OCI-LY1 (cell line): ENCODE measurements around the gene RNF150.

Experiments
- H2AFZ ChIP-seq: fragments of 200-600 bp; sonication (generic), shearing (Covaris generic); 2 replicates; pipeline ENCODE4 v1.6.0; 2014; ENCODE audit warnings: antibody characterized with exemption, mild to moderate bottlenecking, low read length
- H3F3A ChIP-seq: fragments of 200-600 bp; sonication (generic), shearing (Covaris generic); 2 replicates; pipeline ENCODE4 v1.6.0; 2014; ENCODE audit warnings: mild to moderate bottlenecking, antibody characterized with exemption, low read length, moderate library complexity; ENCODE audit not compliant: insufficient read depth
- H3K27ac ChIP-seq: fragments of 200-600 bp; sonication (generic); 2 replicates; pipeline ENCODE4 v1.5.1; 2014; ENCODE audit warnings: low read length, mixed run types, mild to moderate bottlenecking, low read depth; ENCODE audit not compliant: poor library complexity, severe bottlenecking
- H3K27me3 ChIP-seq: fragments of 200-600 bp; sonication (generic); 2 replicates; pipeline ENCODE4 v1.6.0; 2014; ENCODE audit warnings: antibody characterized with exemption, mild to moderate bottlenecking, low read length, moderate library complexity; ENCODE audit not compliant: insufficient read depth
- H3K36me3 ChIP-seq: fragments of 200-600 bp; sonication (generic); 2 replicates; pipeline ENCODE4 v1.6.1; 2014; ENCODE audit warnings: mild to moderate bottlenecking, antibody characterized with exemption, low read length, moderate library complexity, mixed read lengths; ENCODE audit not compliant: insufficient read depth
- H3K4me1 ChIP-seq: fragments of 200-600 bp; sonication (generic); 2 replicates; pipeline ENCODE4 v1.5.1; 2014; ENCODE audit warnings: mild to moderate bottlenecking, low read length, moderate library complexity; ENCODE audit not compliant: insufficient read depth, severe bottlenecking
- H3K4me2 ChIP-seq: fragments of 200-600 bp; sonication (generic), shearing (Covaris generic); 2 replicates; pipeline ENCODE4 v1.6.1; 2014; ENCODE audit warnings: low read length
- H3K4me3 ChIP-seq: fragments of 200-600 bp; sonication (generic); 2 replicates; pipeline ENCODE4 v1.5.1; 2014; ENCODE audit warnings: low read length, low read depth, mild to moderate bottlenecking, mixed read lengths; ENCODE audit not compliant: poor library complexity, severe bottlenecking
- H3K79me2 ChIP-seq: fragments of 200-600 bp; shearing (Covaris generic); 2 replicates; pipeline ENCODE4 v1.6.1; 2016; ENCODE audit warnings: mixed run types, low read length, mixed read lengths; ENCODE audit not compliant: insufficient read depth
- H3K9ac ChIP-seq: fragments of 200-600 bp; sonication (generic), shearing (Covaris generic); 2 replicates; pipeline ENCODE4 v1.6.1; 2014; ENCODE audit warnings: mild to moderate bottlenecking, low read length, mixed read lengths
- H3K9me2 ChIP-seq: fragments of 200-600 bp; sonication (generic), shearing (Covaris generic); 2 replicates; pipeline ENCODE4 v1.6.1; 2014; ENCODE audit warnings: low read depth, mild to moderate bottlenecking, low read length, mixed read lengths
- H3K9me3 ChIP-seq: fragments of 200-600 bp; shearing (Covaris generic); 2 replicates; pipeline ENCODE4 v1.6.1; 2014; ENCODE audit warnings: low read length, mixed read lengths
- H4K20me1 ChIP-seq: fragments of 200-600 bp; sonication (generic), shearing (Covaris generic); 2 replicates; pipeline ENCODE4 v1.6.0; 2016; ENCODE audit warnings: mild to moderate bottlenecking, low read length; ENCODE audit not compliant: insufficient read depth
- EZH2 ChIP-seq: fragments of 200-600 bp; sonication (generic), shearing (Covaris generic); IDR thresholded peaks from 2 replicates; pipeline ENCODE4 v1.8.0; 2017; ENCODE audit warnings: borderline replicate concordance, mixed run types, mild to moderate bottlenecking, antibody characterized with exemption, low read length, moderate library complexity, mixed read lengths
- TF ChIP-seq, protein P1 (sequence below): fragments of 200-600 bp; sonication (generic), shearing (Covaris generic); IDR thresholded peaks from 2 replicates; pipeline ENCODE4 v1.5.1; 2017; ENCODE audit warnings: mild to moderate bottlenecking, antibody characterized with exemption, low read length, moderate library complexity, mixed read lengths

RNF150 gene

DNA sequence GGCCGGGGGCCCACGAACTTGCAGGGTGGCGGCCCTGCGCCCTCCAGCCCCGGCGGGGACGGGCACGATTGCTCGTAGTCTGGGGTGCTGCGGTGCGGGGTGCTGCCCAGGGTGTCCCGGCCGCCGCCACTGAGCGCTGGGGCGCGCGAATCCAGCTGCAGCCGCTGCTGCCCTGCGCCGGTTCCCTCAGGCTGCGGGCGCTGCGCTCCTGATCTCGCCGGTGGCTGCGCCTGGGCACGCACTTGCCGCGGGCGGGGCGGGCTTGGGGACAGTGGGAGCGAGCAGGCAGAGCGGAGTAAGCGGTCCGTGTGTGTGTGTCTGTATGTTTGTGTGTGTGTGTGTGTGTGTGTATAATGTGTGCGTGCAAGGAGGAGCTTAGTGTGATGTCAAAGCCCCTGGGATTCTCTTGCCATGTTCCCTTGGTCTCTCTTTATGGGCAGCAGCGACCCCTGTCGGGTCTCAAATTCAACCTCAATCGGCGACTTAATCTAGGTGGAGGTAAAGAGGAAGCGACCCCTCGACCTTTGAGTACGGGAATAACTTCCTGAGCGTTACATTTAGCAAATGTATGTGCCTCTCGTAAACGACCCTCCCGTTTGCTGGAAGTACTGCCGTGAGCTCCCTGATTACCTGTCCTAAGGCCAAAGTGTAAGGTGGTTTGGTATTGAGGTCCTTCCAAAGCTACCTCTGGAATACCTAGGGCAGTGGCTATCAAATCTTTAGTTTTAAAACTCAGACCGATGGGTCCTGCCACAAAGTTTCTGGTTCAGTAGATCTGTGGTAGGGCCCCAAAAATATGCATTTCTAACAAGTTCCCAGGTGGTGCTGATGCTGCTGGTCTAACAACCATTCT, at the start of gene RNF150:
TSS of gene RNF150 (minus strand) at position 324 of the 853 bp plus-strand sequence.
- no peaks in the 10 kb centered on the region for H3K36me3 ChIP-seq
- 0 out of 2 replicates have a peak, but pooled peaks cover 4% of the 10 kb centered on the region for H3K27me3 ChIP-seq
- no peak within 1 kb of the TSS for H3K27ac ChIP-seq
- no peaks in the 10 kb centered on the region for H3K9me3 ChIP-seq
- H3K4me3 ChIP-seq: no peak within 1 kb of the TSS
- no peaks in the 10 kb centered on the region for H4K20me1 ChIP-seq
- H2AFZ ChIP-seq: no peak within 1 kb of the TSS
- no peak for TF ChIP-seq EZH2
- TF ChIP-seq, protein P1, sequence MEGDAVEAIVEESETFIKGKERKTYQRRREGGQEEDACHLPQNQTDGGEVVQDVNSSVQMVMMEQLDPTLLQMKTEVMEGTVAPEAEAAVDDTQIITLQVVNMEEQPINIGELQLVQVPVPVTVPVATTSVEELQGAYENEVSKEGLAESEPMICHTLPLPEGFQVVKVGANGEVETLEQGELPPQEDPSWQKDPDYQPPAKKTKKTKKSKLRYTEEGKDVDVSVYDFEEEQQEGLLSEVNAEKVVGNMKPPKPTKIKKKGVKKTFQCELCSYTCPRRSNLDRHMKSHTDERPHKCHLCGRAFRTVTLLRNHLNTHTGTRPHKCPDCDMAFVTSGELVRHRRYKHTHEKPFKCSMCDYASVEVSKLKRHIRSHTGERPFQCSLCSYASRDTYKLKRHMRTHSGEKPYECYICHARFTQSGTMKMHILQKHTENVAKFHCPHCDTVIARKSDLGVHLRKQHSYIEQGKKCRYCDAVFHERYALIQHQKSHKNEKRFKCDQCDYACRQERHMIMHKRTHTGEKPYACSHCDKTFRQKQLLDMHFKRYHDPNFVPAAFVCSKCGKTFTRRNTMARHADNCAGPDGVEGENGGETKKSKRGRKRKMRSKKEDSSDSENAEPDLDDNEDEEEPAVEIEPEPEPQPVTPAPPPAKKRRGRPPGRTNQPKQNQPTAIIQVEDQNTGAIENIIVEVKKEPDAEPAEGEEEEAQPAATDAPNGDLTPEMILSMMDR: peak; percentile 35; the same call in 1 of the 2 replicates
- peaks cover 3% of the 10 kb centered on the region for H3K4me1 ChIP-seq
- H3K4me2 ChIP-seq: peak within 1 kb of the TSS; percentile 42; the same call in 1 of the 2 replicates
- no peaks in the 10 kb centered on the region for H3F3A ChIP-seq
- H3K9me2 ChIP-seq: no peaks in the 10 kb centered on the region
- H3K79me2 ChIP-seq: no peaks in the 10 kb centered on the region
- no peak within 1 kb of the TSS for H3K9ac ChIP-seq

DNA sequence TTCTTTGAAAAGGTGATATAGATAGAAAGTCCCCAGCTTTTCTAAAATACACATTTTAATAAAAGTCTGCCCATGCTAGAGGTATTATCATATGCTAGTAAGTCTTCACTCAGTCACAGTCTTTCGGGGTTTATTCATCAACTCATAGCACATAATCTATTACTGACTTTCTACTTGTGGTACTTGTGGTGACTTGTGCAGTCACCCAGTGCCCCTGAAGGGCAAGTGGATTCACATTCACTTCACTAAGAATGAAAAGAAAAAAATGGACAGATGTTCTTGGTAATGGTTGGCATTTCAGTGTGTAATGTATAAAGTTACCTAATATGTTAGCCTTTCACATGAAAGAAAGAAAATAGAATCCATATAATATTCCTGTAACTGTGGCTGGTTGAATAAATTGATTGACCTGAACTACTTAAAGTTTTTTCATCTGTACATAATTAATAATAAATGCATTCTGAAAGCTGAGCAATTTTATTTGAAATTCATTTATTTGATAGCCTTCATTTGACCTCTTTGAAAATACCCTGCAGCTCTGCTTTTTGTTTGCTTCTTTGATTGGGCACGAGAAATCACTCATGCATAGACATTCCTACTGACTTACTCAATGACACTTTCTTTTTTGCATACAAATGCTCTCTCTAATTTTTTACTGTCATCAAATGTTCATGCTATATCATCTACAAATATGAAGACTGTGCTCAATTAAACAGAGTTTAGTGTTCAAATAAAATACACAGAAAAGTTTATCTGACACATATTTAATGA, 47.9 kb upstream of the RNF150 start:
- Histone ChIP-seq H3K4me3 (no peak overlapping the region), H3K4me1 (no peaks in the 10 kb centered on the region), H2AFZ (no peak overlapping the region), H4K20me1 (no peaks in the 10 kb centered on the region), H3K27me3 (no peaks in the 10 kb centered on the region), H3K9me3 (no peaks in the 10 kb centered on the region), H3K9me2 (no peaks in the 10 kb centered on the region), H3F3A (no peaks in the 10 kb centered on the region), H3K9ac (no peak overlapping the region), H3K36me3 (no peaks in the 10 kb centered on the region), H3K4me2 (no peak overlapping the region), H3K27ac (no peak overlapping the region), H3K79me2 (no peaks in the 10 kb centered on the region)
- TF ChIP-seq, protein P1: no peak
- no peak for TF ChIP-seq EZH2

DNA sequence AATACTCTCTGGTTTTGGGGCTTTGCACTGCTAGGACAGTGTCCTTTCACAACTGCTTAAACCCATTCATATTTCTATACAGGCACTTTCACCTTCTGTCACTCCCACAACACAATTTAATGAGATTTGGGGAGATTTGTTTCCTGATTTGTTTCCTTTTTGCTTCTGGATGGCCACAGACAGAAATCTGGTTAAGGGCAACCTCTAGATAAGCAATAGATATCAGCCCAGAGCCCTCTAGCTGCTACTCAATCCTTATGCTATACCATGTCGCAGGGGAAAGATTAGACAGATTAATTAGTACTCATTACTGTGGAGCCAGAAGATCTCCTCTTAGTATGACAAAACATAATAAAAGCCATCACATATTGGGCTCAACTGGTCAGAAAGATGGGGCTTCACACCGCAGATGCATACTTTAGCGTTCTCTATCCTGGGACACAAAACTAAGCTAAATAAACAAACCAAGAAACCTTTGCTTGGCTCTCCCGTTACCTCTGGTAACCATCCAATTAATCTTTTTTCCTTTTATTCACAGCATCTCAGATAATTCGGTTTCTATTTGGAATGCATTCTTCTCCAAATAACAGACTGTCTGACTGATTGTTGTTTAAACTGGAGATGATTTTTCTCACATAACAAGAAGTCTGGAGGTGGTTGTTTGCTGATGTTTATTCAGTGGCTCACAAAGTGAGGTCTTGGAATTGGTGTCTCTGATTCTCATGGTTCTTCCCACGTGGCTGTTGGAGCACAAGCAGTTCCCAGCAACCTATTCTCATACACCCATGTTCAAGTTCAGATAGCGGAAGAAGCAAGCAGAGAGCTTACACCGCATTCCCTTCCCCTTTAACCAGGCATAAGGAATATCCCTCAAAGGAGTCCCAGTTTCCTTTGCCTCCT, 46.5 kb upstream of the RNF150 start:
- Histone ChIP-seq H3K9me3 (no peaks in the 10 kb centered on the region), H3K4me2 (no peak overlapping the region), H2AFZ (no peak overlapping the region), H3K9me2 (no peaks in the 10 kb centered on the region), H3K27ac (no peak overlapping the region), H3K4me3 (no peak overlapping the region), H4K20me1 (no peaks in the 10 kb centered on the region), H3K36me3 (no peaks in the 10 kb centered on the region), H3K27me3 (no peaks in the 10 kb centered on the region), H3F3A (no peaks in the 10 kb centered on the region), H3K4me1 (no peaks in the 10 kb centered on the region), H3K9ac (no peak overlapping the region), H3K79me2 (no peaks in the 10 kb centered on the region)
- TF ChIP-seq EZH2: no peak
- TF ChIP-seq, protein P1: no peak
